ENCODE data around the gene NDUFB4. TPM values are rescaled to one million over a fixed set of nuclear protein-coding genes. Genes with fewer than 3 reads are reported as not detected.

Gene NDUFB4
- total and polyA plus RNA-seq, 2 experiments from 2014 or later = 105 to 250 TPM

GRCh38 chr3:120595788-120596115 lies 384 bp upstream of the NDUFB4 start:
- DNase-seq = no peak
- Histone ChIP-seq H3K4me1 (ENCODE audit: insufficient read depth) (no peaks in the 10 kb centered on the region), H3K27me3 (replicated peaks; ENCODE audit: insufficient read depth) (no peaks in the 10 kb centered on the region), H3F3A (ENCODE audit: insufficient read depth) (peaks cover 16% of the 10 kb centered on the region; the same call in 1 of the 2 replicates), H3K9ac (peak overlapping the region; percentile 95), H2AFZ (peak overlapping the region; percentile 96), H4K20me1 (ENCODE audit: insufficient read depth) (no peaks in the 10 kb centered on the region), H3K27ac (no peak overlapping the region), H3K4me3 (peak overlapping the region; percentile 87), H3K4me2 (ENCODE audit: unreplicated experiment) (peak overlapping the region; percentile 71), H3K9me2 (ENCODE audit: insufficient read depth) (no peaks in the 10 kb centered on the region), H3K79me2 (ENCODE audit: insufficient read depth) (peaks cover 27% of the 10 kb centered on the region), H3K9me3 (ENCODE audit: low read depth) (no peaks in the 10 kb centered on the region), H3K36me3 (ENCODE audit: low read depth) (peaks cover 6% of the 10 kb centered on the region; the same call in 1 of the 2 replicates)
- TF ChIP-seq EZH2phosphoT487 (IDR thresholded peaks at IDR 0.05; ENCODE audit: insufficient read depth, low read depth) (no peak), EZH2 (IDR thresholded peaks at IDR 0.05; ENCODE audit: insufficient read depth, poor library complexity, severe bottlenecking) (no peak)
- WGBS, 2 experiments (ENCODE audit: low coverage in 1 of 2, low lambda C conversion rate in 2 of 2, missing lambda C conversion rate in 2 of 2) = 0% methylated on average over 4 of the region's 4 CpGs
- in situ Hi-C loops (cut with MboI) = loop anchor here (10.0 kb wide), 1 partner anchor 199 kb away; no protein-coding TSS in a partner anchor

DNA sequence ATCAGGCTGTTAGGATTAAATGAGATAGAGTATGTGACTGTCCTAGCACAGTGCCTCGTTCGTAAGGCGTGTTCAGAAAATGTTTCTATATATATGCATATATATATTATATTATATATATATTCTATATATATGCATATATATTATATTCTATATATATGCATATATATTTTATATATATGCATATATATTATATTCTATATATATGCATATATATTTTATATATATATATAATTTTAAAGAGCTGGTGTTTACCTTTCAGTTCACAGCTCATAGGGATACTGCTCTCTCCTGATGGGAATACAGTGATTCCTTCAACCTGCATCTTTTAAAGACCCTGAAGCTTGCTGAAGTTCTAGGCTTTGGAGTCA lies 702 bp downstream of the NDUFB4 start:
- Histone ChIP-seq H3K4me3 (peak overlapping the region; percentile 87), H3K36me3 (ENCODE audit: low read depth) (peaks cover 13% of the 10 kb centered on the region; the same call in 1 of the 2 replicates), H3K9me2 (ENCODE audit: insufficient read depth) (no peaks in the 10 kb centered on the region), H3K4me2 (ENCODE audit: unreplicated experiment) (peak overlapping the region; percentile 96), H3K27ac (peak overlapping the region; percentile 76; the same call in 1 of the 2 replicates), H3K4me1 (ENCODE audit: insufficient read depth) (no peaks in the 10 kb centered on the region), H3K79me2 (ENCODE audit: insufficient read depth) (peaks cover 27% of the 10 kb centered on the region), H3F3A (ENCODE audit: insufficient read depth) (peaks cover 23% of the 10 kb centered on the region; the same call in 1 of the 2 replicates), H3K27me3 (replicated peaks; ENCODE audit: insufficient read depth) (no peaks in the 10 kb centered on the region), H3K9ac (peak overlapping the region; percentile 95), H3K9me3 (ENCODE audit: low read depth) (no peaks in the 10 kb centered on the region), H4K20me1 (ENCODE audit: insufficient read depth) (no peaks in the 10 kb centered on the region), H2AFZ (peak overlapping the region; percentile 96)
- WGBS, 2 experiments (ENCODE audit: low coverage in 1 of 2, low lambda C conversion rate in 2 of 2, missing lambda C conversion rate in 2 of 2) = 4 to 11% methylated on average over 3 of the region's 3 CpGs
- in situ Hi-C loops (cut with MboI) = loop anchor here (10.0 kb wide), 1 partner anchor 198 kb away; no protein-coding TSS in a partner anchor
- TF ChIP-seq EZH2 (IDR thresholded peaks at IDR 0.05; ENCODE audit: insufficient read depth, poor library complexity, severe bottlenecking) (no peak), EZH2phosphoT487 (IDR thresholded peaks at IDR 0.05; ENCODE audit: insufficient read depth, low read depth) (no peak)
- DNase-seq = no peak

- Histone ChIP-seq H3K79me2 (ENCODE audit: insufficient read depth) (peaks cover 27% of the 10 kb centered on the region), H3K9me3 (ENCODE audit: low read depth) (no peaks in the 10 kb centered on the region), H3K36me3 (ENCODE audit: low read depth) (peaks cover 20% of the 10 kb centered on the region), H3K4me2 (ENCODE audit: unreplicated experiment) (peak overlapping the region; percentile 96), H3K9me2 (ENCODE audit: insufficient read depth) (no peaks in the 10 kb centered on the region), H3F3A (ENCODE audit: insufficient read depth) (peaks cover 27% of the 10 kb centered on the region; the same call in 1 of the 2 replicates), H4K20me1 (ENCODE audit: insufficient read depth) (no peaks in the 10 kb centered on the region), H3K4me3 (peak overlapping the region; percentile 87), H3K27ac (no peak overlapping the region), H3K4me1 (ENCODE audit: insufficient read depth) (no peaks in the 10 kb centered on the region), H3K27me3 (replicated peaks; ENCODE audit: insufficient read depth) (no peaks in the 10 kb centered on the region), H3K9ac (peak overlapping the region; percentile 95; the same call in 1 of the 2 replicates), H2AFZ (no peak overlapping the region)
- TF ChIP-seq EZH2 (IDR thresholded peaks at IDR 0.05; ENCODE audit: insufficient read depth, poor library complexity, severe bottlenecking) (no peak), EZH2phosphoT487 (IDR thresholded peaks at IDR 0.05; ENCODE audit: insufficient read depth, low read depth) (no peak)
- 0 to 3% methylated on average over 1 of the region's 1 CpG for WGBS, 2 experiments (ENCODE audit: low coverage in 1 of 2, low lambda C conversion rate in 2 of 2, missing lambda C conversion rate in 2 of 2)
- in situ Hi-C loops (cut with MboI) = loop anchor here (10.0 kb wide), 1 partner anchor 197 kb away; no protein-coding TSS in a partner anchor
- no peak for DNase-seq
Measured at GRCh38 chr3:120597445-120598049, 1.4 kb downstream of the NDUFB4 start.

- 68 to 71% methylated on average over 3 of the region's 3 CpGs for WGBS, 2 experiments (ENCODE audit: low coverage in 1 of 2, low lambda C conversion rate in 2 of 2, missing lambda C conversion rate in 2 of 2)
- TF ChIP-seq EZH2 (IDR thresholded peaks at IDR 0.05; ENCODE audit: insufficient read depth, poor library complexity, severe bottlenecking) (no peak), EZH2phosphoT487 (IDR thresholded peaks at IDR 0.05; ENCODE audit: insufficient read depth, low read depth) (no peak)
- H3K4me1 ChIP-seq (ENCODE audit: insufficient read depth) = no peaks in the 10 kb centered on the region
- H3K27me3 ChIP-seq (replicated peaks; ENCODE audit: insufficient read depth) = no peaks in the 10 kb centered on the region
- no peaks in the 10 kb centered on the region for H3K9me3 ChIP-seq (ENCODE audit: low read depth)
- peaks cover 27% of the 10 kb centered on the region for H3K79me2 ChIP-seq (ENCODE audit: insufficient read depth)
- no peak overlapping the region for H2AFZ ChIP-seq
- no peak overlapping the region for H3K27ac ChIP-seq
- peaks cover 21% of the 10 kb centered on the region for H3K36me3 ChIP-seq (ENCODE audit: low read depth)
- no peak overlapping the region for H3K4me3 ChIP-seq
- in situ Hi-C loops (cut with MboI) = loop anchor here (10.0 kb wide), 1 partner anchor 196 kb away; no protein-coding TSS in a partner anchor
- H3K4me2 ChIP-seq (ENCODE audit: unreplicated experiment) = no peak overlapping the region
- DNase-seq = no peak
- no peaks in the 10 kb centered on the region for H3K9me2 ChIP-seq (ENCODE audit: insufficient read depth)
- no peak overlapping the region for H3K9ac ChIP-seq
- peaks cover 27% of the 10 kb centered on the region for H3F3A ChIP-seq (ENCODE audit: insufficient read depth)
- H4K20me1 ChIP-seq (ENCODE audit: insufficient read depth) = no peaks in the 10 kb centered on the region
Measured at GRCh38 chr3:120599211-120599610, 3.1 kb downstream of the NDUFB4 start.

Data from GM23248 (cell line).